GM12801 (cell line): ENCODE data around the gene PCSK5.

Source experiments
- CTCF ChIP-seq: IDR thresholded peaks from one replicate; pipeline ENCODE4 v1.5.1; 2011; ENCODE audit warnings: control low read depth; ENCODE audit not compliant: insufficient read length; ENCODE audit errors: extremely low read depth

PCSK5 gene

GRCh38 chr9:76004526-76004925 lies 114.1 kb downstream of the PCSK5 start:
- TF ChIP-seq CTCF, result no peak

- no peak for TF ChIP-seq CTCF
Observed at GRCh38 chr9:76007935-76008334, 117.5 kb downstream of the PCSK5 start.

GRCh38 chr9:76013809-76014208 lies 123.3 kb downstream of the PCSK5 start:
- TF ChIP-seq CTCF, result no peak

- no peak for TF ChIP-seq CTCF
Observed at GRCh38 chr9:76018235-76018634, 127.8 kb downstream of the PCSK5 start.

GRCh38 chr9:76018761-76019160 lies 128.3 kb downstream of the PCSK5 start:
- TF ChIP-seq CTCF, result no peak

GRCh38 chr9:76020652-76021051 lies 130.2 kb downstream of the PCSK5 start:
- TF ChIP-seq CTCF, result no peak

- no peak for TF ChIP-seq CTCF
Observed at GRCh38 chr9:76022317-76022716, 131.8 kb downstream of the PCSK5 start.

- no peak for TF ChIP-seq CTCF
Observed at GRCh38 chr9:76023715-76024195, 133.3 kb downstream of the PCSK5 start.
